Measurements from ENCODE around the gene CTU1.

The CTU1 gene

GRCh38 chr19:51065221-51065960, 42.8 kb downstream of the CTU1 start:
- no peak for DNase-seq (ENCODE audit: low read depth)
- TF ChIP-seq MYC (IDR thresholded peaks at IDR 0.05; ENCODE audit: low read depth, low read length) (no peak), CTCF (IDR thresholded peaks at IDR 0.05; ENCODE audit: low read depth, low read length) (no peak), POLR2A (IDR thresholded peaks at IDR 0.05; ENCODE audit: extremely low read depth, insufficient read length) (no peak)
- TF ChIP-seq, protein P1, sequence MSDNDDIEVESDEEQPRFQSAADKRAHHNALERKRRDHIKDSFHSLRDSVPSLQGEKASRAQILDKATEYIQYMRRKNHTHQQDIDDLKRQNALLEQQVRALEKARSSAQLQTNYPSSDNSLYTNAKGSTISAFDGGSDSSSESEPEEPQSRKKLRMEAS (IDR thresholded peaks at IDR 0.05; ENCODE audit: low read depth, low read length), result no peak
- H3K4me3 ChIP-seq (ENCODE audit: low read depth, low read length), result no peak overlapping the region

- TF ChIP-seq MYC (IDR thresholded peaks at IDR 0.05; ENCODE audit: low read depth, low read length), result no peak
- no peak for TF ChIP-seq POLR2A (IDR thresholded peaks at IDR 0.05; ENCODE audit: extremely low read depth, insufficient read length)
- TF ChIP-seq, protein P1 (IDR thresholded peaks at IDR 0.05; ENCODE audit: low read depth, low read length), result no peak
- TF ChIP-seq CTCF (IDR thresholded peaks at IDR 0.05; ENCODE audit: low read depth, low read length), result no peak
- H3K4me3 ChIP-seq (ENCODE audit: low read depth, low read length), result no peak within 1 kb of the TSS
- no peak for DNase-seq (ENCODE audit: low read depth)
These were observed 43.5 kb downstream of the CTU1 start, which contains the start of gene KLK13 for GRCh38 chr19:51064534-51065220. TSS of gene KLK13 (minus strand) at chr19:51065092. CDS start at chr19:51065067, 25 bp downstream.

- DNase-seq (ENCODE audit: low read depth), result no peak
- TF ChIP-seq, protein P1 (IDR thresholded peaks at IDR 0.05; ENCODE audit: low read depth, low read length), result no peak
- TF ChIP-seq MYC (IDR thresholded peaks at IDR 0.05; ENCODE audit: low read depth, low read length), result no peak
- no peak for TF ChIP-seq CTCF (IDR thresholded peaks at IDR 0.05; ENCODE audit: low read depth, low read length)
- no peak for TF ChIP-seq POLR2A (IDR thresholded peaks at IDR 0.05; ENCODE audit: extremely low read depth, insufficient read length)
- no peak overlapping the region for H3K4me3 ChIP-seq (ENCODE audit: low read depth, low read length)
These were observed 44.5 kb downstream of the CTU1 start for GRCh38 chr19:51063664-51064063.

- no peak overlapping the region for H3K4me3 ChIP-seq (ENCODE audit: low read depth, low read length)
- TF ChIP-seq, protein P1 (IDR thresholded peaks at IDR 0.05; ENCODE audit: low read depth, low read length), result no peak
- TF ChIP-seq POLR2A (IDR thresholded peaks at IDR 0.05; ENCODE audit: extremely low read depth, insufficient read length) (no peak), CTCF (IDR thresholded peaks at IDR 0.05; ENCODE audit: low read depth, low read length) (no peak), MYC (IDR thresholded peaks at IDR 0.05; ENCODE audit: low read depth, low read length) (no peak)
- no peak for DNase-seq (ENCODE audit: low read depth)
These were observed 47.2 kb downstream of the CTU1 start for GRCh38 chr19:51060973-51061372.

DNA sequence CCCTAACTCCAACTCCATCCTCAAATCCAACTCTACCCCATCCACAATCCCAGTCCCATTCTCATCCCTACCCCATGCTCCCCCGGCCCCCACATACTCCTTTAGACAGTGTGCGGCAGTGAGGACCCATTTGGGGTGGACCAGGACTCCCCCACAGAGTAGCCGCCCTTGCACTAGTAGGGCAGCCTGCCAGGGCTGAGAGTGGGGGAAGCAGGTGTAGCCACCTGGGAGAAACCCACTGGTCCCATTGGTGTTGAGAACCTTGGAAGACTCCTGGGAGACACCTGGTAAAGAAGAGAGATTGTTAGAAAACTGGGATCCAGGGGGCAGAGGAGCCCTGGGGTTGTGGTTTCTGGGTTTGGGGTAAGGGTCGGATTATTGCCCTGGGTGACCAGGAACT, 47.9 kb downstream of the CTU1 start:
- DNase-seq (ENCODE audit: low read depth), result no peak
- no peak overlapping the region for H3K4me3 ChIP-seq (ENCODE audit: low read depth, low read length)
- TF ChIP-seq CTCF (IDR thresholded peaks at IDR 0.05; ENCODE audit: low read depth, low read length) (no peak), MYC (IDR thresholded peaks at IDR 0.05; ENCODE audit: low read depth, low read length) (no peak), POLR2A (IDR thresholded peaks at IDR 0.05; ENCODE audit: extremely low read depth, insufficient read length) (no peak)
- TF ChIP-seq, protein P1 (IDR thresholded peaks at IDR 0.05; ENCODE audit: low read depth, low read length), result no peak
